Esophagus muscularis mucosa (tissue), 4 donors: Measurements from ENCODE around the gene MTHFS. TPM values are rescaled to one million over a fixed set of nuclear protein-coding genes. Genes with fewer than 3 reads are reported as not detected.

Experiments
- DNase-seq: peaks from one replicate; pipeline ENCODE4 v3.0.0-alpha.2; 2017; ENCODE audit errors: extremely low spot score
- H3K27ac ChIP-seq, 4 donors: fragments of 200-600 bp; sonication (generic); replicated peaks in 1 of 4; 1 replicate in 3 of 4; 2 replicates in 1 of 4; pipeline ENCODE4 v1.5.1; 2016 to 2019; ENCODE audit warnings: mild to moderate bottlenecking in 1 of 4
- H3K27me3 ChIP-seq, 4 donors: fragments of 200-600 bp; sonication (generic); one replicate each; pipeline versions ENCODE4 v1.5.1 to v1.6.0; 2016 to 2019
- H3K36me3 ChIP-seq, 4 donors: fragments of 200-600 bp; sonication (generic); one replicate each; pipeline ENCODE4 v1.5.1; 2016 to 2019
- H3K4me1 ChIP-seq, 4 donors: fragments of 200-600 bp; sonication (generic); one replicate each; pipeline ENCODE4 v1.5.1; 2016 to 2019
- H3K4me3 ChIP-seq, 4 donors: fragments of 200-600 bp; sonication (generic); 1 replicate in 2 of 4; 2 replicates in 2 of 4; pipeline ENCODE4 v1.5.1; 2016 to 2019; ENCODE audit warnings: mild to moderate bottlenecking in 4 of 4, moderate library complexity in 1 of 4
- H3K9me3 ChIP-seq, 4 donors: fragments of 200-600 bp; sonication (generic); 1 replicate in 3 of 4; 2 replicates in 1 of 4; pipeline ENCODE4 v1.5.1; 2016 to 2019
- CTCF ChIP-seq, 3 experiments: fragments of 200-600 bp in 2 of 3; fragments of 450-650 bp in 1 of 3; sonication (generic) in 2 of 3; IDR thresholded peaks; one replicate each; pipeline ENCODE4 v1.5.1; 2017 to 2019; ENCODE audit warnings: antibody characterized with exemption in 3 of 3, mild to moderate bottlenecking in 2 of 3, moderate library complexity in 1 of 3
- EP300 ChIP-seq: sonication (generic); formaldehyde crosslinking; IDR thresholded peaks from one replicate; pipeline ENCODE4 v1.6.1; 2017; ENCODE audit warnings: antibody characterized with exemption
- POLR2A ChIP-seq: fragments of 450-650 bp; IDR thresholded peaks from one replicate; pipeline ENCODE4 v1.6.1; 2017; ENCODE audit warnings: antibody characterized with exemption, moderate library complexity, mild to moderate bottlenecking, low read depth
- POLR2AphosphoS5 ChIP-seq, 2 donors: sonication (generic); formaldehyde crosslinking; IDR thresholded peaks; one replicate each; pipeline ENCODE4 v1.6.1; 2017; ENCODE audit warnings: antibody characterized with exemption in 2 of 2
- WGBS: methylation state at CpG from one replicate; pipeline ENCODE4 v1.1.5; 2018; 5-methylcytosine and 5-hydroxymethylcytosine counted together
- intact Hi-C: fragments of 100-400 bp; cut with DNase I; formaldehyde crosslinking; loops from one replicate; pipeline ENCODE4 v1.15.1; 2023
- total RNA-seq, 4 donors: library from RNA; depleted of rRNA; stranded (reverse); fragments of >200 nt; gene quantifications; one replicate each; pipeline versions ENCODE4 v1.1.0 to v1.2.1, GENCODE V29; 2016

Gene MTHFS
- total RNA-seq, 4 donors from 2014 or later: 8.8 to 21.2 (median 13.1) TPM

DNA sequence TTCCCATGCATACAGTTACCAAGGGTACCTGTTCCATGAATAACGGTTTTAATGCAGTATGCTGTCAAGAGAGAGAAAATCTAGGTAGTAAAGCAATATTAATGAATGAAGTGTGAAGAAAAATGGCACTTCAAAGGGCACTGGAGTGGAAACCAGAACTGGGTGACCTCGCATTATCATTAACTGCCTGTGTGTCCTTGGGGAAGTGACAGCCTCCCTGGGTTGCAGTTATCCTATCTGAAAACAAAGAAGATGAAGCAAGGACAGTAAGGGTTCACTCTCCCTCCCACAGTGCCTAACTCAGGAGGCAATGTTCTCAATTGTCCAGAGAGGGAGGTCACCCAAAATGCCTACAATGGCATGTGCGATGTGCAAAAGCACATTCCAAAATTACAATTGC lies 15.1 kb downstream of the MTHFS start:
- 88% methylated on average over 3 of the region's 3 CpGs for WGBS
- intact Hi-C loops: no loop called here
- peaks cover 0 to 72% (median 29%) of the 10 kb centered on the region in 4 donors for H3K36me3 ChIP-seq

GRCh38 chr15:79881254-79881653 lies 15.6 kb downstream of the MTHFS start:
- H3K27ac ChIP-seq: no peak overlapping the region
- WGBS: 69% methylated on average over 2 of the region's 2 CpGs
- DNase-seq: no peak
- H3K4me3 ChIP-seq: no peak overlapping the region
- H3K4me1 ChIP-seq: no peaks in the 10 kb centered on the region
- peaks cover 0 to 22% (median 13%) of the 10 kb centered on the region in 4 donors for H3K9me3 ChIP-seq
- intact Hi-C loops: no loop called here
- no peaks in the 10 kb centered on the region for H3K27me3 ChIP-seq
- peaks cover 0 to 72% (median 31%) of the 10 kb centered on the region in 4 donors for H3K36me3 ChIP-seq
- TF ChIP-seq EP300 (no peak), POLR2AphosphoS5 (IDR thresholded peaks at IDR 0.05) (no peak), POLR2A (no peak), CTCF (IDR thresholded peaks at IDR 0.05) (no peak)

More for the DNA sequence above, 15.1 kb downstream of the MTHFS start:
- Histone ChIP-seq H3K4me3 (no peak overlapping the region), H3K9me3 (peaks cover 0 to 22% (median 13%) of the 10 kb centered on the region in 4 donors), H3K4me1 (no peaks in the 10 kb centered on the region), H3K27ac (no peak overlapping the region), H3K27me3 (no peaks in the 10 kb centered on the region)
- no peak for DNase-seq
- TF ChIP-seq EP300: no peak
- no peak for TF ChIP-seq POLR2AphosphoS5 (IDR thresholded peaks at IDR 0.05)
- TF ChIP-seq POLR2A: no peak
- TF ChIP-seq CTCF (IDR thresholded peaks at IDR 0.05): no peak

DNA sequence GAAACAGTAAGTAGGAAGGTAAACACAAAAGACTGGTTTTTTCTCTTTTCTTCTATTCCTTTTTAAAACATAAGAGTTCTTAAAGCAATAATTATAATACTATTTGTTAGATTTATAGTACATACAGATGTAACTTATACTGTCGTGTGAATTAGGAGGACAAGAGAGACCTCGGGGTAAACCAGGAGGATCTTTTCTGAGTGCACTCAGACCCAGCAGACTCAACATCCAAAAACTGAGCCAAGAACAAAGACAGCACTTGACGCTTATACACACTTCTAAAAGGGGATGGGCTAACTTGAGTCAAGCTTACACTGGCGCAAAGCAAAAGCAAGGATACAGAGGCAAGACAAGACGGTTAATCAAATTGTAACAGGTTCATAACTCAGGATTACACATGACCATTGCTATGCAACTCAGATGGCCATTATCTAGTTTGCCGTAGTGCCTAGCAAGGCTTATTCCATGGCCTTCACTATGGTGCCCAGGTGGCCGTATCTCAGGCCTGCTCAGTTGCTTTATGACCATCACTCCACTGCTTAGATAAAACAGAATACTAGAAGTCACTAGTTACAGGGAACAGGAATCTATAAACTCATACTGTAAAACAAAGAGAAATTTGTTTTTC lies 18.6 kb downstream of the MTHFS start:
- peaks cover 0 to 37% (median 29%) of the 10 kb centered on the region in 4 donors for H3K9me3 ChIP-seq
- H3K36me3 ChIP-seq: peaks cover 0 to 68% (median 28%) of the 10 kb centered on the region in 4 donors
- DNase-seq: no peak
- H3K4me1 ChIP-seq: no peaks in the 10 kb centered on the region
- no peak overlapping the region for H3K4me3 ChIP-seq
- 95% methylated on average over 7 of the region's 7 CpGs for WGBS
- TF ChIP-seq EP300: no peak
- TF ChIP-seq POLR2AphosphoS5 (IDR thresholded peaks at IDR 0.05): no peak
- no peak for TF ChIP-seq POLR2A
- TF ChIP-seq CTCF (IDR thresholded peaks at IDR 0.05): no peak
- intact Hi-C loops: no loop called here
- no peak overlapping the region for H3K27ac ChIP-seq
- H3K27me3 ChIP-seq: no peaks in the 10 kb centered on the region

GRCh38 chr15:79875213-79875612 lies 21.6 kb downstream of the MTHFS start:
- no peaks in the 10 kb centered on the region for H3K4me1 ChIP-seq
- H3K4me3 ChIP-seq: no peak overlapping the region
- no peaks in the 10 kb centered on the region for H3K27me3 ChIP-seq
- TF ChIP-seq POLR2A: no peak
- no peak for TF ChIP-seq CTCF (IDR thresholded peaks at IDR 0.05)
- no peak for TF ChIP-seq EP300
- no peak for TF ChIP-seq POLR2AphosphoS5 (IDR thresholded peaks at IDR 0.05)
- intact Hi-C loops: no loop called here
- no peak for DNase-seq
- H3K27ac ChIP-seq: no peak overlapping the region
- peaks cover 0 to 53% (median 23%) of the 10 kb centered on the region in 4 donors for H3K36me3 ChIP-seq
- peaks cover 0 to 37% (median 29%) of the 10 kb centered on the region in 4 donors for H3K9me3 ChIP-seq
- 96% methylated on average over 5 of the region's 5 CpGs for WGBS

GRCh38 chr15:79874242-79874641 lies 22.6 kb downstream of the MTHFS start:
- Histone ChIP-seq H3K4me3 (no peak overlapping the region), H3K27me3 (no peaks in the 10 kb centered on the region), H3K36me3 (peaks cover 0 to 46% (median 20%) of the 10 kb centered on the region in 4 donors), H3K27ac (no peak overlapping the region), H3K9me3 (peaks cover 0 to 37% (median 29%) of the 10 kb centered on the region in 4 donors), H3K4me1 (no peaks in the 10 kb centered on the region)
- TF ChIP-seq POLR2A (no peak), EP300 (no peak), CTCF (IDR thresholded peaks at IDR 0.05) (no peak), POLR2AphosphoS5 (IDR thresholded peaks at IDR 0.05) (no peak)
- DNase-seq: no peak
- intact Hi-C loops: no loop called here
